Skeletal muscle tissue (tissue), 4 donors: Measurements from ENCODE around the gene TPRG1L. TPM values are rescaled to one million over a fixed set of nuclear protein-coding genes. Genes with fewer than 3 reads are reported as not detected.

Experiments used
- H3K27ac ChIP-seq: one replicate; pipeline ENCODE4 v1.7.0; 2013; ENCODE audit warnings: mild to moderate bottlenecking, low read depth, low read length, inconsistent platforms
- H3K27me3 ChIP-seq, 3 donors: one replicate each; pipeline ENCODE4 v1.7.0; 2013; ENCODE audit warnings: low read length in 3 of 3; ENCODE audit not compliant: control insufficient read depth in 3 of 3, insufficient read depth in 3 of 3
- H3K36me3 ChIP-seq, 3 donors: one replicate each; pipeline ENCODE4 v1.7.0; 2013; ENCODE audit warnings: low read length in 3 of 3; ENCODE audit not compliant: control insufficient read depth in 3 of 3, insufficient read depth in 3 of 3
- H3K4me1 ChIP-seq, 3 donors: one replicate each; pipeline ENCODE4 v1.7.0; 2013; ENCODE audit warnings: low read length in 3 of 3, mild to moderate bottlenecking in 3 of 3; ENCODE audit not compliant: control insufficient read depth in 3 of 3, insufficient read depth in 3 of 3
- H3K4me3 ChIP-seq, 3 donors: one replicate each; pipeline ENCODE4 v1.7.0; 2013; ENCODE audit warnings: low read length in 3 of 3
- H3K9ac ChIP-seq, 3 donors: one replicate each; pipeline ENCODE4 v1.7.0; 2013; ENCODE audit warnings: low read length in 3 of 3, mild to moderate bottlenecking in 3 of 3, moderate library complexity in 2 of 3, low read depth in 1 of 3
- H3K9me3 ChIP-seq, 3 donors: one replicate each; pipeline ENCODE4 v1.7.0; 2013; ENCODE audit warnings: low read length in 3 of 3; ENCODE audit not compliant: control insufficient read depth in 3 of 3
- total RNA-seq: library from RNA; depleted of rRNA; stranded (reverse); fragments of >200 nt; gene quantifications from one replicate; pipeline ENCODE4 v1.2.3, GENCODE V29; 2014
- donor health status: Osteomylitis.

The TPRG1L gene
- total RNA-seq, 1 donor from 2014 or later, result 17.2 TPM

GRCh38 chr1:3599816-3600215, 25.0 kb upstream of the TPRG1L start:
- Histone ChIP-seq H3K9ac (peak overlapping the region in 2 of 3 donors; percentile 32 to 74), H3K9me3 (no peaks in the 10 kb centered on the region), H3K4me3 (no peak overlapping the region), H3K36me3 (no peaks in the 10 kb centered on the region), H3K4me1 (peaks cover 15 to 41% (median 37%) of the 10 kb centered on the region in 3 donors), H3K27me3 (peaks cover 0 to 7% (median under 1%) of the 10 kb centered on the region in 3 donors), H3K27ac (peak overlapping the region; percentile 62)

- H3K27ac ChIP-seq, result no peak overlapping the region
- no peak overlapping the region for H3K4me3 ChIP-seq
- peaks cover 0 to 7% (median 4%) of the 10 kb centered on the region in 3 donors for H3K27me3 ChIP-seq
- H3K9me3 ChIP-seq, result no peaks in the 10 kb centered on the region
- H3K36me3 ChIP-seq, result no peaks in the 10 kb centered on the region
- H3K4me1 ChIP-seq, result peaks cover 12 to 37% (median 33%) of the 10 kb centered on the region in 3 donors
- peak overlapping the region in 1 of 3 donors; percentile 74 for H3K9ac ChIP-seq
Observed at GRCh38 chr1:3600354-3600753, 24.5 kb upstream of the TPRG1L start.

- peaks cover 0 to 13% (median 4%) of the 10 kb centered on the region in 3 donors for H3K27me3 ChIP-seq
- no peak overlapping the region for H3K27ac ChIP-seq
- H3K9me3 ChIP-seq, result no peaks in the 10 kb centered on the region
- no peaks in the 10 kb centered on the region for H3K36me3 ChIP-seq
- H3K4me3 ChIP-seq, result no peak overlapping the region
- H3K4me1 ChIP-seq, result peaks cover 9 to 31% (median 30%) of the 10 kb centered on the region in 3 donors
- no peak overlapping the region for H3K9ac ChIP-seq
Observed at GRCh38 chr1:3601743-3602142, 23.1 kb upstream of the TPRG1L start.

- H3K4me3 ChIP-seq, result no peak overlapping the region
- no peaks in the 10 kb centered on the region for H3K9me3 ChIP-seq
- no peak overlapping the region for H3K9ac ChIP-seq
- H3K4me1 ChIP-seq, result peaks cover 9 to 28% (median 27%) of the 10 kb centered on the region in 3 donors
- H3K27ac ChIP-seq, result no peak overlapping the region
- H3K36me3 ChIP-seq, result no peaks in the 10 kb centered on the region
- peaks cover 0 to 10% (median 4%) of the 10 kb centered on the region in 3 donors for H3K27me3 ChIP-seq
Observed at GRCh38 chr1:3602375-3602774, 22.4 kb upstream of the TPRG1L start.

GRCh38 chr1:3603156-3603555, 21.7 kb upstream of the TPRG1L start:
- Histone ChIP-seq H3K9ac (no peak overlapping the region), H3K27ac (no peak overlapping the region), H3K36me3 (no peaks in the 10 kb centered on the region), H3K9me3 (no peaks in the 10 kb centered on the region), H3K4me3 (no peak overlapping the region), H3K27me3 (peaks cover 0 to 10% (median 4%) of the 10 kb centered on the region in 3 donors), H3K4me1 (peaks cover 9 to 22% (median 19%) of the 10 kb centered on the region in 3 donors)

GRCh38 chr1:3603571-3604467, 21.0 kb upstream of the TPRG1L start:
- peaks cover 4 to 17% (median 11%) of the 10 kb centered on the region in 3 donors for H3K27me3 ChIP-seq
- H3K9me3 ChIP-seq, result no peaks in the 10 kb centered on the region
- no peak overlapping the region for H3K4me3 ChIP-seq
- no peak overlapping the region for H3K27ac ChIP-seq
- no peak overlapping the region for H3K9ac ChIP-seq
- peaks cover 9 to 16% (median 14%) of the 10 kb centered on the region in 3 donors for H3K4me1 ChIP-seq
- no peaks in the 10 kb centered on the region for H3K36me3 ChIP-seq

- Histone ChIP-seq H3K27me3 (peaks cover 11 to 24% (median 18%) of the 10 kb centered on the region in 3 donors), H3K9ac (no peak overlapping the region), H3K27ac (no peak overlapping the region), H3K4me3 (no peak overlapping the region), H3K9me3 (no peaks in the 10 kb centered on the region), H3K36me3 (no peaks in the 10 kb centered on the region), H3K4me1 (peaks cover 5 to 9% (median 7%) of the 10 kb centered on the region in 3 donors)
Observed at GRCh38 chr1:3604468-3604974, 20.3 kb upstream of the TPRG1L start.

- Histone ChIP-seq H3K27ac (no peak overlapping the region), H3K4me3 (no peak overlapping the region), H3K4me1 (peaks cover 2 to 6% (median 2%) of the 10 kb centered on the region in 3 donors), H3K9ac (no peak overlapping the region), H3K27me3 (peaks cover 18 to 31% (median 24%) of the 10 kb centered on the region in 3 donors), H3K36me3 (no peaks in the 10 kb centered on the region), H3K9me3 (no peaks in the 10 kb centered on the region)
Observed at GRCh38 chr1:3604997-3605823, 19.6 kb upstream of the TPRG1L start.

GRCh38 chr1:3606779-3607702, 17.8 kb upstream of the TPRG1L start:
- H3K27me3 ChIP-seq, result peaks cover 26 to 45% (median 31%) of the 10 kb centered on the region in 3 donors
- no peaks in the 10 kb centered on the region for H3K9me3 ChIP-seq
- H3K9ac ChIP-seq, result no peak overlapping the region
- no peak overlapping the region for H3K27ac ChIP-seq
- H3K4me3 ChIP-seq, result no peak overlapping the region
- H3K36me3 ChIP-seq, result no peaks in the 10 kb centered on the region
- peaks cover 6 to 14% (median 8%) of the 10 kb centered on the region in 3 donors for H3K4me1 ChIP-seq
